Tibial nerve (tissue), 4 donors: ENCODE data around the gene AIG1.

Source experiments
- CTCF ChIP-seq, 5 experiments: fragments of 200-600 bp in 3 of 5; fragments of 450-650 bp in 2 of 5; sonication (generic) in 3 of 5; IDR thresholded peaks; one replicate each; pipeline ENCODE4 v1.5.1; 2016 to 2019; ENCODE audit warnings: antibody characterized with exemption in 5 of 5, mild to moderate bottlenecking in 3 of 5, moderate library complexity in 2 of 5
- EP300 ChIP-seq, 2 donors: sonication (generic); formaldehyde crosslinking; IDR thresholded peaks; one replicate each; pipeline ENCODE4 v1.6.1; 2017; ENCODE audit warnings: antibody characterized with exemption in 2 of 2, mild to moderate bottlenecking in 1 of 2
- POLR2A ChIP-seq, 2 donors: fragments of 450-650 bp; IDR thresholded peaks; one replicate each; pipeline ENCODE4 v1.6.1; 2017; ENCODE audit warnings: antibody characterized with exemption in 2 of 2, mild to moderate bottlenecking in 2 of 2, moderate library complexity in 2 of 2

GRCh38 chr6:143034689-143035334 is 25.9 kb upstream of the AIG1 start:
- TF ChIP-seq POLR2A (IDR thresholded peaks at IDR 0.05) (no peak), CTCF (IDR thresholded peaks at IDR 0.05) (no peak), EP300 (IDR thresholded peaks at IDR 0.05) (no peak)
